GF-D8 (cell line): ENCODE measurements around the gene HPSE.
A peak's percentile ranks its signal among the peaks of the same experiment; 100 is the strongest.

Experiments used
- DNase-seq: peaks from one replicate; lab custom pipeline; 2025; lab: John Stamatoyannopoulos, UW

The HPSE gene

DNA sequence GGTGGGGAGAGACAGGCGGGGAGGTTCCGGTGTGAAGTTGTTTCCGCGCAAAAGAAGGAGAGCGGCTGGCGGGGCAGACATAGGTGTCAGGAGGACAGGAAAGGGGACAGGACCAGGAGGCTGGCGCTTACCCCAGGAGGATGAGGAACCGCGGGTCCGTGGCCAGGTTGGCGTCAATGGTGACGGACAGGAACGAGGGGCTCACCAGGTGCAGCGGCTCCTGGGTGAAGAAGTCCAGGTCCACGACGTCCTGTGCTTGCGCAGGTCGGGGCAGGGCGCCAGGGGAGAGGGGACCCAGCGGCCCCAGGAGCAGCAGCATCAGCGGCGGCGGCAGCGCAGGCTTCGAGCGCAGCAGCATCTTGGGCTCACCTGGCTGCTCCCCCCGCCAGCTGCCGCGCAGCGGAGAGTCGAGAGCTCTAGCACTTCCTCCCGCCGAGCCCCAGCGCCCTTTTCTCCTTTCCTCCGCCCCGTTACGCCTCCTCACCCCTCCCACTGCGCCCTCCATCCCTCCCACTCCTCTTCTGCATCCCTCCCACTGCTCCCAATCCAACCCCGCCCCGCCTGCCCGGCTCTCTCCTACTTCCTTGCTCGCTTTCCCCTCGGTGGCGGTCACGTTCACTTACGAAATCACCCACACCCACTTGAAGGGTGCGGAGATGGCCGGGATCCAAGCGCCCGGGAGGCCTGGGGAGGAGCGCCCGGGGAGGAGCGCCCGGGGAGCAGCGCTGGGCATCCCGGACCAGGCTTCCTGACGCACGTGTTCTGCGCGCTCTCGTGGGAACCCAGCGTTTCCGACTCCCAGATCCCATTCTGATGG, at the start of gene HPSE:
Gene HPSE (minus strand): TSS at position 424 of the 817 bp plus-strand sequence. CDS start 66 bp downstream, at position 358.
- no peak for DNase-seq

GRCh38 chr4:83382850-83383249, 48.2 kb upstream of the HPSE start:
- DNase-seq = no peak

DNA sequence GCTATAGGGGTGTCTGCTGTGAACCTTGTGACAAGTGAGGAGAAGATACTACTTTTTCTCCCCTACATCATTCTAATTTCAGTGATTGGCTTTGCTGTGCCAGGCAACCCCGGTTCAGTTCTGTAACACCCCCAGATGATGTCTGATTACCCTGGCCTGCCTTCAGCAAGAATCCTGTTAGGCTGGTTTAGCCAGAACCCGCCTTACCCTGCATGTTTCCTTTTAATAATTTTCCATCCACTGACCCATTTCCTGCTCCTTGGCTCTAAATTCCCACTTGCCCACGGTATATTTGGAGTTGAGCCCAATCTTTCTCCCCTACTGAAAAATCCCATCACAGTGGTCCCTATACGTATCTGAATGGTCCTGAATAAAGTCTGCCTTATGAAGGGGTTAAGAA, 46.5 kb upstream of the HPSE start:
- DNase-seq = no peak

- DNase-seq = no peak
These were observed 43.8 kb upstream of the HPSE start for GRCh38 chr4:83378419-83378818.

GRCh38 chr4:83372931-83373330, 38.3 kb upstream of the HPSE start:
- no peak for DNase-seq

DNA sequence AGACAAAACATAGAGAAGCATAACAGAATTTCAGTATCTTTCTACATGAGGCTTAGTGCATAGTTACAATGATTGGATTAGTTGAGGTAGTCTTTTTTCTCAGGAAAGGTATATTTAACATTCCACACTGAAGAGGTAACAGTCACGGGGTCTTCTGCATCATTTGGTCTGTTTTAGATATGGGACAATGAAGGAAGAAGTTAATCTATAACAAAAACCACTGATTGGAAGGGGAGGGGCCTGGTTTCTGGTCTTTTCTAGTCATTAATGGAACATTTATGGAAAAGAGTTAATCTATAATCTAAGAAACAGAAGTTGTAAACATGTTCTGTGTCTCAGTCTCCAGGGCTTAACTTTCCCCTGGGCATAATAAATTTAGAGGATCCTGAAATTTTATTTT, 37.3 kb upstream of the HPSE start:
- DNase-seq = no peak

DNA sequence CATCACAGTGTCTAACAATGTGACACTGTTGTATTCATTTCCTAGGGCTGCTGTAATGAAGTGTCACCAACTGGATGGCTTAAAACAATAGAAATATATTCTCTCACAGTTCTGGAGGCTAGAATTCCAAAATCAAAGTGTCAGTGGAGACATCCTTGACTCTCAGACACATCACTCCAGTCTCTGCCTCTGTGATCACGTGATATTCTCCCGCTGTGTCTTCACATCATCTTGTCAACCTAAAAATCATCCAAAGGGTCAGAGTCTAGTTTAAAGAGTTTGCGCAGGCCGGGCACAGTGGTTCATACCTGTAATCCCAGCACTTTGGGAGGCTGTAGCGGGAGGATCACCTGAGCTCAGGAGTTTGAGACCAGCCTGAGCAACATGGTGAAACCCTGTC, 36.6 kb upstream of the HPSE start:
- DNase-seq = no peak

DNA sequence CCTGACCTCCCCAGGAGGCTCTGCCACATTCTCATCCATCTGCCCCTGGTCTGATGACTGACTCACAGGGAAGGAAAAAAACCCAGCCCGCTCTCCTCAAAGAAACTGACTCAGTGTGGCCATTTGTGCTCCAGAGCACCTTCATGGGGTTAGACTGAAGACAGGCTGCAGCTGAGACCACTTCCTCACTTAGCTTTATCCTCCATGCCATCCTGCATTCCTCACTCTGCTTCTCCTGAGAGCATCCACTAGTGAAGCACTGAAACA, 35.9 kb upstream of the HPSE start:
- DNase-seq = no peak

DNA sequence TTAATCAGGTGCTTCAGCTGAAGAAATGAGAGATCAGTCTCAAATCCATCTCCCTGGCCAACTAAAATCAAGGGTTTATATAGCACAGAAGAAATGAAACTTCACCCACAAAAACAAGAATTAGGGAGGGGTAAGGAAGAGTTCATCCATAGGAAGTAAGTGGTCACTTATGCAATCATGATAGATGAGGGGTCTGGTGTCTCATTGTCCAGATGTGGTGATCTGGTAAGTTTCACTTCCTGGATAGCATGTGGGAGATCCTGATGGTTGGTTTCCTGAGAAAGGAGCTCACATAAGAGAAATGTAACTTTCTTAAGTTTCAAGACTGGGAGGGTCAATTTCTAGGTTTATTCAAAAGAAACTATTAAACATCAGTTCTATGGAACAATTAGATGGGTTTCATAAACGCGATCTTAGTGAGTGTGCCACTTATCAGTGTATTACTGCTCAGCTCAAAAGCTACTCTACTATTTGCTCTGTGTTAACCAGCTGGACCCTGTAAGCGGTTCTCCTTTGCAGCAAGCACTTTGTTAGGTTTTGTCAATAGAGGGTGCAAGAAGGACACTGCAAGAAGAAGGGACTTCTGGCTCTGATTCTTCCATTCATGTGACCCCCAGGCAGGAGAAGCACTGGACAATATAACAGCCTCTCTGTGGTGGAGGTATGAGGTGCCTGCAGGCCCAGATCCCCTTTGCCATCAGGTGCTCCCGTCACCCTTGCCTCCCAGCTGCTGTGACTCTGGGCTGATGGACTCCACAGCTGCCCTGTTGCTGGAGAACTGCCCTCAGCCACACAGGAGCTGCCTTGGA, 35.4 kb upstream of the HPSE start:
- DNase-seq = peak; percentile 31

DNA sequence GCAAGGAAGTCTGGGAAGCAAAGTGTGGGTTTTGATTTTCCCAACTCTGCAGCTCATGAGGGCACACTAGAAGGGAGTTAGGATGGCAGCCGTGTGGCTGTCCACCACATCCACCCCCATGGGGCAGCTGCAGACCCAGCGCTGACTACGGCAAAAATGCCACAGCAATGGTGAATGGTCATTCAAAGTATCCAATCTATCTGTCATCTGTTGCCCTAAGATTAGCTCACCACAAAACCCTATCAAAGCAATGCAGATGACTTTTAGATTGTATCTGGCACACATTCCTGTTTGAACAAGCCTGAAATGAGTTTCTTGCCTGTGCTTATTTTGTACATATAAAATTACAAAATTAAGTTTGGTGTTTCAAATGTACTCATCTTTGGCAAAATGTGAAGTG, 29.7 kb upstream of the HPSE start:
- DNase-seq = peak; percentile 63

DNA sequence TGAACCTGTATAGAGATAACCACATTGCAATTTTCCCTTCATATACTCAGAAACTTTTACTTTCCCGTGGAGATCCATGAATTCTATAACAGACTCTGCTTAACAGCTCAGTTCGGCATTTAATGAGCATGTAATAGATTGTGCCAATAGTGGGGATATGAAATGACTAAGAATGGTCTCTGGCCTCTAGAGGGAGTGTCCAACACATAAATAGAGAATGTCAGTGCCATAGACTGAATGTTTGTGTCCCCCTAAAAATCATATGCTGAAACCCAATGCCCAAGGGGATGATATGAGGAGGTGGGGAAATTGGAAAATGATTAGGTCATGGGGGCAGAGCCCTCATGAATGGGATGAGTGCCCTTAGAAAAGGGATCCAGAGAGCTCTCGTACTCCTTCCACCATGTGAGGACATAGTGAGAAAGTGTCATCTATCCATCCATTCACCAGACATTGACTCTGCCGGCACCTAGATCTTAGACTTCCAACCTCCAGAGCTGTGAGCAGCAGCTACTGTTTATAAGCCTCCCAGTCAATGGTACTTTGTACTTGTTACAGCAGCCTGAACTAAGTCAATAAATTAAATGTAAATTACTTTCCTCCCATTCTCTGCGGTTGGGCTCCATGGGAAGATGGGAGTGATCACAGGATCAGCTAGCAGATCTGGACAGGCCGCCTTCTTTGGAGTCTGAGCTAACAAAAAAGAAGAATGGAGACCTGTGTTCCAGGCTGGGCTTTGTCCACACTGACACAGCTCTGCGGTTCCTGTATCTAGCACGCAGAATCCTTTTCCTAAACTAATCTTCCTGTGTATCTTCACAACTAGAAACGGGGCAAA, 28.1 kb upstream of the HPSE start:
- no peak for DNase-seq

GRCh38 chr4:83361416-83362103, 26.9 kb upstream of the HPSE start:
- DNase-seq = no peak

GRCh38 chr4:83360018-83360417, 25.4 kb upstream of the HPSE start:
- DNase-seq = no peak

DNA sequence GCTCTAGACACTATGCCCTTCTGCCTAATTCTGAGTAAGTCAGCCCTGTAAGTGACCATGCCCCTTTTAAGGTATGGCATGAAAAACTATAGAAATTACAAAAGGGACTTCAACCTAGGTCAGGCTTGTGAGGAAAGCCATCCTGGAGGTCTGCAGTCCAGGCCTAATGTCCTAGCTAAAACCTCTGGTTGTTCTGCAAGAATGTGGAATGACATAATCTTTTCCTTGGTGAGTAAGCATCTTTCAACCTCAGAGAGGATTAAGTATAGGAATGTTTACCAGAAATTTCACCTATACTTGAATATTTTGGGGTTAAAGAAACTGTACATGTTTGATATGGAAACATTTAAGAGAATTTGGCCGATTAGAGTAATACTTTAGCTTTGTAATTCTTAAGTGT, 23.8 kb upstream of the HPSE start:
- DNase-seq = no peak

- no peak for DNase-seq
These were observed 22.4 kb upstream of the HPSE start for GRCh38 chr4:83356899-83357661.

GRCh38 chr4:83353516-83353915, 18.9 kb upstream of the HPSE start:
- DNase-seq = no peak

GRCh38 chr4:83348074-83348473, 13.4 kb upstream of the HPSE start:
- no peak for DNase-seq

DNA sequence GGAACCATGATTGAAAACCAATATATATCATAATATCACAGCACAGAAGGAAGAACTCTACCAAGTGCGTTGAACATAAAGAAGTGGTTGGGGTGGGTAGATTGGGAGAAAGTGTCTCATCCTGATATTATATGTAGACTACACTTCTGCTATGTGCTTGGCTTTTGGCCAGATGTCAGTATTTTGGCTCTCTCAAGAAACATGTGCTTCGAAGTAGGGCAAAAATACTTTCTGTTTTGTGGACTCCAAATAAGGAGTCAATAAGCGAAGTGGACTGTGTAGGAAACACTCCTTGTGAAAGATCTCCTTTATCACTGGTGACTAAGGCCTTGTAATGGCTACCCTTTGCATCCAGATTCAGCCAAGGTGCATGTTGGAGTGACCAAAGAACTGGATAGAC, 7.8 kb upstream of the HPSE start:
- no peak for DNase-seq

- no peak for DNase-seq
These were observed 6.2 kb upstream of the HPSE start for GRCh38 chr4:83340692-83341343.

DNA sequence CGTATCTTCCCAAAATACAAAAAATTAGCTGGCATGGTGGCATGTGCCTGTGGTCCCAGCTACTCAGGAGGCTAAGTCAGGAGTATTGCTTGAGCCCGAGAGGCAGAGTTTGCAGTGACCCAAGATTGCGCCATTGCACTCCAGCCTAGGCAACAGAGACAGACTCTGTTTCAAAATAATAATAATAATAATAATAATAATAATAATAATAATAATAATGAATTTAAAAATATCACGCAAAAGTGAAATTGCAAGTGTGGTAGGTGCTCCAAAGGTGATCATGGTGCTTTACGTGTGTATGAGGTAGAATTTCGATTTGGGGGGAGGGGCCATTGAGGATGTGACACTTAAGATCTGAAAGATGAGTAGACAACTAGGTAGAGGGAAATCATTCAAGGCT, 4.9 kb upstream of the HPSE start:
- no peak for DNase-seq

GRCh38 chr4:83335701-83336100, 1.1 kb upstream of the HPSE start:
- no peak for DNase-seq
